ENCODE results near the gene PTER. TPM values are rescaled to one million over a fixed set of nuclear protein-coding genes. Genes with fewer than 3 reads are reported as not detected.
A peak's percentile ranks its signal among the peaks of the same experiment; 100 is the strongest.

Gene PTER
- total and polyA plus RNA-seq, 2 experiments from 2014 or later = 8.6 to 21.6 TPM

GRCh38 chr10:16437540-16437894 is 707 bp downstream of the PTER start:
- Histone ChIP-seq H3K36me3 (replicated peaks; ENCODE audit: insufficient read depth, low read depth) (no peaks in the 10 kb centered on the region), H3K9me3 (ENCODE audit: low read depth) (no peaks in the 10 kb centered on the region), H3K4me1 (ENCODE audit: insufficient read depth) (peaks cover 21% of the 10 kb centered on the region), H3K9me2 (replicated peaks; ENCODE audit: insufficient read depth) (no peaks in the 10 kb centered on the region), H3K79me2 (peaks cover 16% of the 10 kb centered on the region), H2AFZ (peak overlapping the region; percentile 73), H3K27me3 (no peaks in the 10 kb centered on the region), H3K27ac (peak overlapping the region; percentile 75), H3K4me2 (peak overlapping the region; percentile 79), H4K20me1 (ENCODE audit: insufficient read depth, poor library complexity, severe bottlenecking) (no peaks in the 10 kb centered on the region), H3K4me3 (no peak overlapping the region)
- DNase-seq (ENCODE audit: low spot score) = no peak
- WGBS (ENCODE audit: low lambda C conversion rate, missing lambda C conversion rate) = 87% methylated on average over 5 of the region's 5 CpGs
- TF ChIP-seq CTCF (IDR thresholded peaks at IDR 0.05; ENCODE audit: poor library complexity) = no peak
- no peak for TF ChIP-seq EZH2 (IDR thresholded peaks at IDR 0.05; ENCODE audit: borderline replicate concordance)
- TF ChIP-seq EZH2phosphoT487 (IDR thresholded peaks at IDR 0.05; ENCODE audit: low read depth, severe bottlenecking, unreplicated experiment) = no peak

- TF ChIP-seq CTCF (IDR thresholded peaks at IDR 0.05; ENCODE audit: poor library complexity) (no peak), EZH2phosphoT487 (IDR thresholded peaks at IDR 0.05; ENCODE audit: low read depth, severe bottlenecking, unreplicated experiment) (no peak), EZH2 (IDR thresholded peaks at IDR 0.05; ENCODE audit: borderline replicate concordance) (no peak)
- Histone ChIP-seq H3K79me2 (peaks cover 22% of the 10 kb centered on the region), H3K27me3 (no peaks in the 10 kb centered on the region), H3K27ac (peak overlapping the region; percentile 93), H2AFZ (no peak overlapping the region), H3K4me2 (peak overlapping the region; percentile 31), H3K4me3 (no peak overlapping the region), H3K4me1 (ENCODE audit: insufficient read depth) (peaks cover 21% of the 10 kb centered on the region), H3K9me3 (ENCODE audit: low read depth) (no peaks in the 10 kb centered on the region), H3K36me3 (replicated peaks; ENCODE audit: insufficient read depth, low read depth) (no peaks in the 10 kb centered on the region), H4K20me1 (ENCODE audit: insufficient read depth, poor library complexity, severe bottlenecking) (no peaks in the 10 kb centered on the region), H3K9me2 (replicated peaks; ENCODE audit: insufficient read depth) (no peaks in the 10 kb centered on the region)
- no peak for DNase-seq (ENCODE audit: low spot score)
- WGBS (ENCODE audit: low lambda C conversion rate, missing lambda C conversion rate) = 86% methylated on average over 1 of the region's 1 CpG
Observed at GRCh38 chr10:16439295-16439694, 2.5 kb downstream of the PTER start.

GRCh38 chr10:16440396-16441133 is 3.8 kb downstream of the PTER start:
- peak; percentile 68 for DNase-seq (ENCODE audit: low spot score)

More at GRCh38 chr10:16440396-16441133, 3.8 kb downstream of the PTER start:
- H3K4me2 ChIP-seq = peak overlapping the region; percentile 59
- WGBS (ENCODE audit: low lambda C conversion rate, missing lambda C conversion rate) = 58% methylated on average over 12 of the region's 12 CpGs
- H3K4me1 ChIP-seq (ENCODE audit: insufficient read depth) = peaks cover 21% of the 10 kb centered on the region
- peak overlapping the region; percentile 93 for H3K27ac ChIP-seq
- no peak overlapping the region for H3K4me3 ChIP-seq
- H4K20me1 ChIP-seq (ENCODE audit: insufficient read depth, poor library complexity, severe bottlenecking) = no peaks in the 10 kb centered on the region
- no peak for TF ChIP-seq EZH2phosphoT487 (IDR thresholded peaks at IDR 0.05; ENCODE audit: low read depth, severe bottlenecking, unreplicated experiment)
- no peak for TF ChIP-seq EZH2 (IDR thresholded peaks at IDR 0.05; ENCODE audit: borderline replicate concordance)
- TF ChIP-seq CTCF (IDR thresholded peaks at IDR 0.05; ENCODE audit: poor library complexity) = no peak
- H3K27me3 ChIP-seq = no peaks in the 10 kb centered on the region
- H3K9me3 ChIP-seq (ENCODE audit: low read depth) = no peaks in the 10 kb centered on the region
- H3K79me2 ChIP-seq = peaks cover 22% of the 10 kb centered on the region
- peak overlapping the region; percentile 50 for H2AFZ ChIP-seq
- no peaks in the 10 kb centered on the region for H3K9me2 ChIP-seq (replicated peaks; ENCODE audit: insufficient read depth)
- H3K36me3 ChIP-seq (replicated peaks; ENCODE audit: insufficient read depth, low read depth) = no peaks in the 10 kb centered on the region

All from hepatocyte (in vitro differentiated cells).